DOHH2 (cell line): Measurements from ENCODE around the gene DYNLL2.

Source experiments
- H3F3A ChIP-seq: fragments of 200-600 bp; sonication (generic), shearing (Covaris generic); 2 replicates; pipeline ENCODE4 v1.6.0; 2016; ENCODE audit warnings: antibody characterized with exemption, mild to moderate bottlenecking; ENCODE audit not compliant: control insufficient read depth, insufficient read depth
- H3K27ac ChIP-seq: fragments of 200-600 bp; sonication (generic); 2 replicates; pipeline ENCODE4 v1.5.1; 2014; ENCODE audit warnings: low read depth, mild to moderate bottlenecking, low read length, moderate library complexity
- H3K27me3 ChIP-seq: fragments of 200-600 bp; sonication (generic); 2 replicates; pipeline ENCODE4 v1.6.1; 2014; ENCODE audit warnings: mild to moderate bottlenecking, low read length, mixed read lengths; ENCODE audit not compliant: control insufficient read depth
- H3K36me3 ChIP-seq: fragments of 200-600 bp; sonication (generic); 2 replicates; pipeline ENCODE4 v1.6.1; 2014; ENCODE audit warnings: mild to moderate bottlenecking, low read length, moderate library complexity, mixed read lengths; ENCODE audit not compliant: control insufficient read depth
- H3K4me1 ChIP-seq: fragments of 200-600 bp; sonication (generic); 2 replicates; pipeline ENCODE4 v1.6.1; 2014; ENCODE audit warnings: mild to moderate bottlenecking, low read length, mixed read lengths; ENCODE audit not compliant: control insufficient read depth
- H3K4me2 ChIP-seq: fragments of 200-600 bp; sonication (generic); 2 replicates; pipeline ENCODE4 v1.6.0; 2014; ENCODE audit warnings: mild to moderate bottlenecking, low read length, moderate library complexity
- H3K4me3 ChIP-seq: fragments of 200-600 bp; sonication (generic); 2 replicates; pipeline ENCODE4 v1.5.1; 2014; ENCODE audit warnings: mild to moderate bottlenecking, low read length, mixed read lengths
- H3K79me2 ChIP-seq: fragments of 200-600 bp; sonication (generic); 2 replicates; pipeline ENCODE4 v1.6.1; 2014; ENCODE audit warnings: mild to moderate bottlenecking, low read length, mixed read lengths; ENCODE audit not compliant: control insufficient read depth
- H3K9me2 ChIP-seq: fragments of 200-600 bp; sonication (generic); replicated peaks from 2 replicates; pipeline ENCODE4 v1.6.1; 2014; ENCODE audit warnings: mild to moderate bottlenecking, low read length, mixed read lengths; ENCODE audit not compliant: control insufficient read depth
- H3K9me3 ChIP-seq: fragments of 200-600 bp; sonication (generic); 2 replicates; pipeline ENCODE4 v1.6.1; 2014; ENCODE audit warnings: antibody characterized with exemption, low read length, mixed read lengths; ENCODE audit not compliant: control insufficient read depth, insufficient read depth
- H4K20me1 ChIP-seq: fragments of 200-600 bp; sonication (generic); 2 replicates; pipeline ENCODE4 v1.6.0; 2014; ENCODE audit warnings: low read depth, mild to moderate bottlenecking, antibody characterized with exemption, low read length, moderate library complexity; ENCODE audit not compliant: control insufficient read depth, insufficient read depth
- EZH2phosphoT487 ChIP-seq: fragments of 200-600 bp; sonication (generic); IDR thresholded peaks from 2 replicates; pipeline ENCODE4 v1.6.1; 2017; ENCODE audit warnings: borderline replicate concordance, mild to moderate bottlenecking, antibody characterized with exemption, low read length, moderate library complexity, mixed read lengths
- TF ChIP-seq, protein P1 (sequence below): fragments of 200-600 bp; sonication (generic); IDR thresholded peaks from one replicate; pipeline ENCODE4 v1.5.1; 2014; ENCODE audit warnings: antibody characterized with exemption, mild to moderate bottlenecking, low read depth, low read length; ENCODE audit not compliant: poor library complexity, severe bottlenecking

DYNLL2 gene

DNA sequence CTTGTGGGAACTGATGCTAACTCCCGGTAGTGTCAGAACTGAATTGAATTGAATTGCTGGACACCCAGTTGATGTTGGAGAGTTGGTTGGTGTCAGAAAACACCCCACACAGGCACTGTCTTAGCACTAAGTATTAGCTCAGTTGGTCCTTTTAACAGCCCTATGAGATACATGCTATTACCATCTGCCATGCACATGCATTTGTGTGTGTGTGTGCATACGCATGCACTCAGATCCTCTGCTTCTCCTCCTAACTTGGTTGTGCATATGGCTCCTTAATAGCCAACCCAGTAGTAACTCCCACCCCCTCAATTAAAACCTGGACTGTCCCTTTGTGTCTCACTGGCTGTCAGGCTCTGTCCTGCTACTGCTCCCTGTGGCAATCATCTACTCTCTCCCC, 32.3 kb upstream of the DYNLL2 start:
- Histone ChIP-seq H4K20me1 (no peaks in the 10 kb centered on the region), H3K4me2 (no peak overlapping the region), H3K27ac (no peak overlapping the region), H3F3A (no peaks in the 10 kb centered on the region), H3K4me3 (no peak overlapping the region), H3K9me3 (no peaks in the 10 kb centered on the region), H3K27me3 (peaks cover 46% of the 10 kb centered on the region), H3K9me2 (no peaks in the 10 kb centered on the region), H3K36me3 (no peaks in the 10 kb centered on the region), H3K79me2 (no peaks in the 10 kb centered on the region), H3K4me1 (no peaks in the 10 kb centered on the region)
- no peak for TF ChIP-seq EZH2phosphoT487
- TF ChIP-seq, protein P1, sequence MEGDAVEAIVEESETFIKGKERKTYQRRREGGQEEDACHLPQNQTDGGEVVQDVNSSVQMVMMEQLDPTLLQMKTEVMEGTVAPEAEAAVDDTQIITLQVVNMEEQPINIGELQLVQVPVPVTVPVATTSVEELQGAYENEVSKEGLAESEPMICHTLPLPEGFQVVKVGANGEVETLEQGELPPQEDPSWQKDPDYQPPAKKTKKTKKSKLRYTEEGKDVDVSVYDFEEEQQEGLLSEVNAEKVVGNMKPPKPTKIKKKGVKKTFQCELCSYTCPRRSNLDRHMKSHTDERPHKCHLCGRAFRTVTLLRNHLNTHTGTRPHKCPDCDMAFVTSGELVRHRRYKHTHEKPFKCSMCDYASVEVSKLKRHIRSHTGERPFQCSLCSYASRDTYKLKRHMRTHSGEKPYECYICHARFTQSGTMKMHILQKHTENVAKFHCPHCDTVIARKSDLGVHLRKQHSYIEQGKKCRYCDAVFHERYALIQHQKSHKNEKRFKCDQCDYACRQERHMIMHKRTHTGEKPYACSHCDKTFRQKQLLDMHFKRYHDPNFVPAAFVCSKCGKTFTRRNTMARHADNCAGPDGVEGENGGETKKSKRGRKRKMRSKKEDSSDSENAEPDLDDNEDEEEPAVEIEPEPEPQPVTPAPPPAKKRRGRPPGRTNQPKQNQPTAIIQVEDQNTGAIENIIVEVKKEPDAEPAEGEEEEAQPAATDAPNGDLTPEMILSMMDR = no peak

DNA sequence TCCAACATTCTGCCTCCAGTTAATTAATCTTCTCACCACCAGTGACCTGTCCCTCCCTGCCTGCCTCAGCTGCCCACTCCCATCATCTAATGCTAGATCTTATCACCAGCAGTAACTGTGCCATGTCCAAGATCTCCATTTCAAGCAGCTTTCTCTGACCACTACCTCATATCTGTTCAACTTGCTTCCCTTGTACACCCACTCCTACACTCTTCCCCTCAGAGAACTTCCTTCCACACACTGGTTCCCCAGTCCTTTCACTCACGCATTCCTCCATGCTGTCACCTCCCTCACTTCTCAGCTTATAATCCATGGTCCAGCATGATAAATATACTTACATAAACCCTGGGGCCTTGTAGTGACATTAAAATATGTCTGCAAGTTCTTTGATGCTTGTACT, 31.8 kb upstream of the DYNLL2 start:
- Histone ChIP-seq H3K79me2 (no peaks in the 10 kb centered on the region), H3K9me2 (no peaks in the 10 kb centered on the region)

DNA sequence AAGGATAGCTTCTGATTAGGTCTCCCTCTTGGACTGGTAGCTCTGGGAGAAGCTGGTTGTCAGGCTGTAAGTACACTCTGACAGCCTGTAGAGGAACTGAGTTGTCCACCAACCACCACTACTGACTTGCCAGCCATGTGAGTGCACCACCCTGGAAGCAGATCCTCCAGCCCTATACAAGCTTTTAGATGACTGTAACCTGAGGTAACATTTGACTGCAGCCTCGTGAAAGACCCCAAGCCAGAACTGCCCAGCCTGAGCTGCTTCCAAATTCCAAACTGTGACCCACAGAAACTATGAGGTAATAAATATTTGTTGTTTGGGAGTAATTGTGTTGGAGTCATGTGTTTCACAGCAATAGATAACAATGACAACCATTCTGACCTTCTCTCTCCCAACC, 30.8 kb upstream of the DYNLL2 start:
- no peaks in the 10 kb centered on the region for H4K20me1 ChIP-seq
- H3K27me3 ChIP-seq = peaks cover 51% of the 10 kb centered on the region
- H3K36me3 ChIP-seq = no peaks in the 10 kb centered on the region
- TF ChIP-seq, protein P1 = no peak
- no peak for TF ChIP-seq EZH2phosphoT487
- no peak overlapping the region for H3K4me3 ChIP-seq
- no peak overlapping the region for H3K4me2 ChIP-seq
- H3K79me2 ChIP-seq = no peaks in the 10 kb centered on the region
- no peaks in the 10 kb centered on the region for H3K9me3 ChIP-seq
- no peaks in the 10 kb centered on the region for H3F3A ChIP-seq
- no peaks in the 10 kb centered on the region for H3K9me2 ChIP-seq
- H3K4me1 ChIP-seq = no peaks in the 10 kb centered on the region
- H3K27ac ChIP-seq = no peak overlapping the region

More for the DNA sequence above, 31.8 kb upstream of the DYNLL2 start:
- no peaks in the 10 kb centered on the region for H3K4me1 ChIP-seq
- H3K9me3 ChIP-seq = no peaks in the 10 kb centered on the region
- peaks cover 47% of the 10 kb centered on the region for H3K27me3 ChIP-seq
- H3K4me2 ChIP-seq = no peak overlapping the region
- no peak overlapping the region for H3K4me3 ChIP-seq
- H3K36me3 ChIP-seq = no peaks in the 10 kb centered on the region
- TF ChIP-seq, protein P1 = no peak
- TF ChIP-seq EZH2phosphoT487 = no peak
- H3K27ac ChIP-seq = no peak overlapping the region
- H4K20me1 ChIP-seq = no peaks in the 10 kb centered on the region
- H3F3A ChIP-seq = no peaks in the 10 kb centered on the region
